GM18505 (cell line): ENCODE measurements around the gene KCNA2.

Experiments used
- ATAC-seq: cut with Tn5 transposase; IDR thresholded peaks from one replicate; pipeline ENCODE4 v1.9.1; 2021; ENCODE audit not compliant: unreplicated experiment
- POLR2A ChIP-seq: IDR thresholded peaks from 4 replicates; pipeline ENCODE4 v1.6.1; 2011; ENCODE audit warnings: borderline replicate concordance; ENCODE audit not compliant: insufficient read depth, insufficient read length; ENCODE audit errors: extremely low read depth

KCNA2 gene

GRCh38 chr1:110603058-110603457, 3.1 kb downstream of the KCNA2 start:
- no peak for TF ChIP-seq POLR2A
- no peak for ATAC-seq

- TF ChIP-seq POLR2A = no peak
- no peak for ATAC-seq
These were observed 3.7 kb downstream of the KCNA2 start for GRCh38 chr1:110602466-110602865.

- ATAC-seq = no peak
- TF ChIP-seq POLR2A = no peak
These were observed 4.8 kb downstream of the KCNA2 start for GRCh38 chr1:110601332-110601731.

GRCh38 chr1:110600716-110601115, 5.4 kb downstream of the KCNA2 start:
- ATAC-seq = no peak
- TF ChIP-seq POLR2A = no peak

- TF ChIP-seq POLR2A = no peak
- ATAC-seq = no peak
These were observed 8.2 kb downstream of the KCNA2 start for GRCh38 chr1:110597966-110598365.

- no peak for ATAC-seq
- no peak for TF ChIP-seq POLR2A
These were observed 9.8 kb downstream of the KCNA2 start for GRCh38 chr1:110596312-110596711.

- no peak for TF ChIP-seq POLR2A
- ATAC-seq = no peak
These were observed 10.8 kb downstream of the KCNA2 start for GRCh38 chr1:110595353-110595710.

- ATAC-seq = no peak
- TF ChIP-seq POLR2A = no peak
These were observed 11.5 kb downstream of the KCNA2 start for GRCh38 chr1:110594456-110595352.

GRCh38 chr1:110593902-110594301, 12.3 kb downstream of the KCNA2 start:
- ATAC-seq = no peak
- no peak for TF ChIP-seq POLR2A

GRCh38 chr1:110591956-110592355, 14.2 kb downstream of the KCNA2 start:
- no peak for ATAC-seq
- no peak for TF ChIP-seq POLR2A

- no peak for TF ChIP-seq POLR2A
- no peak for ATAC-seq
These were observed 17.2 kb downstream of the KCNA2 start for GRCh38 chr1:110588991-110589390.

- ATAC-seq = no peak
- TF ChIP-seq POLR2A = no peak
These were observed 17.7 kb downstream of the KCNA2 start for GRCh38 chr1:110588486-110588885.

GRCh38 chr1:110587906-110588305, 18.3 kb downstream of the KCNA2 start:
- no peak for ATAC-seq
- no peak for TF ChIP-seq POLR2A

GRCh38 chr1:110585481-110585880, 20.7 kb downstream of the KCNA2 start:
- ATAC-seq = no peak
- no peak for TF ChIP-seq POLR2A

- TF ChIP-seq POLR2A = no peak
- ATAC-seq = no peak
These were observed 22.1 kb downstream of the KCNA2 start for GRCh38 chr1:110584045-110584444.

- ATAC-seq = no peak
These were observed 22.7 kb downstream of the KCNA2 start for GRCh38 chr1:110583505-110583904.

More at GRCh38 chr1:110583505-110583904, 22.7 kb downstream of the KCNA2 start:
- no peak for TF ChIP-seq POLR2A
